Caco-2 (cell line): ENCODE results near the gene S100A5. TPM values are rescaled to one million over a fixed set of nuclear protein-coding genes. Genes with fewer than 3 reads are reported as not detected.

Experiments
- BruUV-seq: library from RNA; stranded (reverse); fragments of 400-500 nt; replicated peaks from 2 replicates; lab custom pipeline; 2021; lab: Mats Ljungman, UMichigan
- CTCF ChIA-PET: fragments of 300-600 bp; sonication (Branson Sonifier 250); formaldehyde crosslinking; loops from one replicate; lab custom pipeline; 2022; ENCODE audit warnings: antibody characterized with exemption; lab: Charles Lee
- POLR2A ChIA-PET: fragments of 300-600 bp; sonication (Branson Sonifier 250); formaldehyde crosslinking; loops from one replicate; lab custom pipeline; 2022; ENCODE audit warnings: antibody characterized with exemption; lab: Charles Lee
- DNase-seq, 2 experiments: peaks; one replicate each; pipeline versions ENCODE4 v3.0.0 to v3.0.0-alpha.2; 2020 to 2022
- H3K27me3 ChIP-seq: replicated peaks from 2 replicates; pipeline ENCODE4 v1.6.0; 2011; ENCODE audit warnings: low read length; ENCODE audit not compliant: control insufficient read depth, insufficient read depth
- H3K36me3 ChIP-seq: 2 replicates; pipeline ENCODE4 v1.5.1; 2011; ENCODE audit warnings: low read length; ENCODE audit not compliant: control insufficient read depth, insufficient read depth
- H3K4me1 ChIP-seq: fragments of 250-450 bp; sonication (Bioruptor Pico); 2 replicates; pipeline ENCODE4 v1.5.1; 2020; ENCODE audit warnings: mild to moderate bottlenecking
- H3K4me3 ChIP-seq: 2 replicates; pipeline ENCODE4 v1.5.1; 2011; ENCODE audit warnings: low read depth, mild to moderate bottlenecking, control low read depth, low read length
- H3K9me3 ChIP-seq: fragments of 250-450 bp; sonication (Bioruptor Pico); 2 replicates; pipeline ENCODE4 v1.5.1; 2020; ENCODE audit warnings: mild to moderate bottlenecking, moderate library complexity
- H3K27ac Mint-ChIP-seq: one replicate; pipeline ENCODE4 v1.8.0; 2022; ENCODE audit warnings: mixed read lengths; ENCODE audit not compliant: unreplicated experiment
- H3K27me3 Mint-ChIP-seq: one replicate; pipeline ENCODE4 v1.8.0; 2022; ENCODE audit warnings: mixed read lengths; ENCODE audit not compliant: insufficient read depth, unreplicated experiment
- H3K36me3 Mint-ChIP-seq: one replicate; pipeline ENCODE4 v1.8.0; 2022; ENCODE audit warnings: mild to moderate bottlenecking, mixed read lengths; ENCODE audit not compliant: insufficient read depth, unreplicated experiment
- H3K4me1 Mint-ChIP-seq: one replicate; pipeline ENCODE4 v1.8.0; 2022; ENCODE audit warnings: low read depth, mixed read lengths; ENCODE audit not compliant: unreplicated experiment
- H3K4me3 Mint-ChIP-seq: one replicate; pipeline ENCODE4 v1.8.0; 2022; ENCODE audit warnings: mild to moderate bottlenecking, moderate library complexity, mixed read lengths; ENCODE audit not compliant: unreplicated experiment
- H3K9me3 Mint-ChIP-seq: one replicate; pipeline ENCODE4 v1.8.0; 2022; ENCODE audit warnings: mixed read lengths; ENCODE audit not compliant: unreplicated experiment
- intact Hi-C: fragments of 100-400 bp; cut with micrococcal nuclease; formaldehyde crosslinking; loops from one replicate; pipeline ENCODE4 v1.10.0; 2022; ENCODE audit not compliant: unreplicated experiment
- total RNA-seq: library from RNA; stranded (reverse); gene quantifications from 2 replicates; pipeline ENCODE4 v1.2.3, GENCODE V29; 2022
- TF ChIP-seq, protein P1 (sequence below), 2 experiments: fragments of 200-600 bp in 1 of 2; IDR thresholded peaks; 1 replicate in 1 of 2; 2 replicates in 1 of 2; pipeline versions ENCODE4 v1.5.1 to v1.8.0; 2011 to 2022; ENCODE audit warnings: antibody characterized with exemption in 1 of 2, control low read depth in 1 of 2, inconsistent platforms in 1 of 2, low read depth in 1 of 2, low read length in 1 of 2, mild to moderate bottlenecking in 1 of 2, moderate library complexity in 1 of 2; ENCODE audit not compliant: insufficient read depth in 1 of 2, severe bottlenecking in 1 of 2, unreplicated experiment in 1 of 2

S100A5 gene
- total RNA-seq, 1 experiment from 2014 or later = not detected

DNA sequence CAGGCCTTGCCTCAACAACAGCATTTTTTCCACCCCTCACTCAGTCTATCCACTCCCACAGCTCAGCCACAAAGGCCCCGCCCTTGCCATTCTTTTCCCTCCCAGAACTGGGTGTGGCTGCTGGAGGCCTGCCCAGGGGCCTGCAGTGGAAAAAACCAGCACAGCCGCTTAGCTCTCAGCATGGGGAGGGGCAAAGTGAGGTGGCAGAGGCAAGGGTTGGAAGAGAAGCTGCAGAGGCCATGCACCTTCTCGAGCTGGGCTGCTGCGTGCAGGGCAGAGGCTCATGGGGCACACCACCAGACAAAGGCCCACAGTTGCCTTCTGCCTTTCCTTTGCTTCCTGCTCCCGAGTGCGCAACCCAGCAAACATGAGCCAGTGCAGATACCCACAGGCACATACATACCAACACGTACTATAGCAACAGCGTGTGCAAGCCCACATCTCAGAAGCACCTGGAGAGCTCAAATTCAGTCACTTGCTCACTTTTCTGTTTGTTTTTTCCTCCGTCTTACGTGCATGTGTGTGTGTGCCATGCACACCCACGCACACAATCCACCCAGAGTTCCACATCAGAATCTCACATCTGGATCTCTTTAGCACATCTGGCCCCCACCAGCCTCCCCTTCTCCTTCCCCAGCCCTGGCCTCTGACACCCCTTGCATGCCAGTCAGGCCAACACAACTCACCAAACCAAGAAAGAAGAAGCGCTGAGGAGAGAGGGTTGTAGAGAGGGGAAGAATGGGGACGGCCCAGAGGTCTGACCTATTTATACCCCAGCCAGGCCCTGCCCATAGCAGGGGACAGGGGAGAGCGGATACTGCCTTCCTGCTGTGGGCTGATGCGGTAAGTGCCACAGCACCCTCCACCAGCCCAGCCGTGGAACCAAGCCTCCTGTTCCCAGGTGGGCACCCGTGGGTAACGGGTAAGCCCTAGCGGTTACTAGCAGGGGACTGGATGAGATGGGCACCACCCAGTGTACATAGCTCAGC is 4.6 kb upstream of the S100A5 start, which contains the start of gene S100A4:
TSS of gene S100A4 (minus strand) at position 740 of the 989 bp plus-strand sequence. CDS start 1,012 bp downstream, outside the sequence.
- peak; percentile 95 to 97 for DNase-seq
- intact Hi-C loops = loop anchor here (1.0 kb wide), 2 partner anchors 12 to 21 kb away; no protein-coding TSS in a partner anchor
- Mint-ChIP-seq H3K27me3 (no peaks in the 10 kb centered on the region), H3K4me3 (peak within 1 kb of the TSS; percentile 71), H3K9me3 (no peaks in the 10 kb centered on the region), H3K27ac (peak within 1 kb of the TSS; percentile 95), H3K4me1 (peaks cover 51% of the 10 kb centered on the region), H3K36me3 (peaks cover 11% of the 10 kb centered on the region)
- no peaks in the 10 kb centered on the region for H3K36me3 ChIP-seq
- H3K4me3 ChIP-seq = no peak within 1 kb of the TSS
- peaks cover 58% of the 10 kb centered on the region for H3K4me1 ChIP-seq
- H3K27me3 ChIP-seq = no peaks in the 10 kb centered on the region
- CTCF ChIA-PET = interaction anchor here (0.5 to 3.3 kb wide), 11 partner anchors 10 to 142 kb away, joined by 3 to 16 read pairs (median 3); partner anchors contain the start of genes S100A13, S100A14 and S100A6
- no peaks in the 10 kb centered on the region for H3K9me3 ChIP-seq
- TF ChIP-seq, protein P1, sequence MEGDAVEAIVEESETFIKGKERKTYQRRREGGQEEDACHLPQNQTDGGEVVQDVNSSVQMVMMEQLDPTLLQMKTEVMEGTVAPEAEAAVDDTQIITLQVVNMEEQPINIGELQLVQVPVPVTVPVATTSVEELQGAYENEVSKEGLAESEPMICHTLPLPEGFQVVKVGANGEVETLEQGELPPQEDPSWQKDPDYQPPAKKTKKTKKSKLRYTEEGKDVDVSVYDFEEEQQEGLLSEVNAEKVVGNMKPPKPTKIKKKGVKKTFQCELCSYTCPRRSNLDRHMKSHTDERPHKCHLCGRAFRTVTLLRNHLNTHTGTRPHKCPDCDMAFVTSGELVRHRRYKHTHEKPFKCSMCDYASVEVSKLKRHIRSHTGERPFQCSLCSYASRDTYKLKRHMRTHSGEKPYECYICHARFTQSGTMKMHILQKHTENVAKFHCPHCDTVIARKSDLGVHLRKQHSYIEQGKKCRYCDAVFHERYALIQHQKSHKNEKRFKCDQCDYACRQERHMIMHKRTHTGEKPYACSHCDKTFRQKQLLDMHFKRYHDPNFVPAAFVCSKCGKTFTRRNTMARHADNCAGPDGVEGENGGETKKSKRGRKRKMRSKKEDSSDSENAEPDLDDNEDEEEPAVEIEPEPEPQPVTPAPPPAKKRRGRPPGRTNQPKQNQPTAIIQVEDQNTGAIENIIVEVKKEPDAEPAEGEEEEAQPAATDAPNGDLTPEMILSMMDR (IDR thresholded peaks at IDR 0.05; ENCODE audit: insufficient read depth in 1 of 2, low read depth in 1 of 2, low read length in 1 of 2, severe bottlenecking in 1 of 2, unreplicated experiment in 1 of 2) = no peak
- BruUV-seq = no TSS peak
- POLR2A ChIA-PET = interaction anchor here (0.6 to 1.7 kb wide), 9 partner anchors 10 to 182 kb away, joined by 3 to 15 read pairs (median 5); partner anchors contain the start of genes CHTOP, S100A13, S100A14 and S100A6

DNA sequence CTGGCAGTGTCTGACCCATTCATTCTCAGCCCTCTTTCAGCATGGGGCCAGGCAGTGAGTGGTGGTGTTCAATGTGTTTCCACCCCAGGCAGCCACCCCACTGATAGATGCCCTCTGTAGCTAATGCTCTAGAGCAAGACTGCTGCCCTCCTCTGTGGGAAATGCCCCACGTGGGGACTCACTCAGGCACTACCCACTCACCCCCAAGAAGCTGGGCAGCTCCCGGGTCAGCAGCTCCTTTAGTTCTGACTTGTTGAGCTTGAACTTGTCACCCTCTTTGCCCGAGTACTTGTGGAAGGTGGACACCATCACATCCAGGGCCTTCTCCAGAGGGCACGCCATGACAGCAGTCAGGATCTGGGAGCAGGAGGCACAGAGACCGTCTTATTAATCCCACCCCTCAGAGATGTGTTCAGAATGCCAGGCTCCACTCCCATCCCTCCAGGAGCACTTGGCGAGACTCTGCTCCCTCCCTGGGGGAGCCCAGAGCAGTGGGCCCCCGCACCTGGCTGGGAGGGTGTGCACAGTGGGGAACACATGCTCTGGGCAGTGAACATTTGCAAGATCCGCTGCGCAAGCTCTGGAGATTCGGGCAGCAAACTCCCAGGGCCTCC is 3.8 kb upstream of the S100A5 start:
- H3K4me1 Mint-ChIP-seq = peaks cover 50% of the 10 kb centered on the region

More for the DNA sequence above, 3.8 kb upstream of the S100A5 start:
- TF ChIP-seq, protein P1 (IDR thresholded peaks at IDR 0.05; ENCODE audit: insufficient read depth in 1 of 2, low read depth in 1 of 2, low read length in 1 of 2, severe bottlenecking in 1 of 2, unreplicated experiment in 1 of 2) = no peak
- H3K9me3 ChIP-seq = no peaks in the 10 kb centered on the region
- Mint-ChIP-seq H3K9me3 (no peaks in the 10 kb centered on the region), H3K36me3 (peaks cover 11% of the 10 kb centered on the region), H3K4me3 (peak overlapping the region; percentile 71), H3K27ac (peak overlapping the region; percentile 95), H3K27me3 (no peaks in the 10 kb centered on the region)
- POLR2A ChIA-PET = interaction anchor here (0.6 to 1.7 kb wide), 9 partner anchors 9 to 183 kb away, joined by 3 to 15 read pairs (median 5); partner anchors contain the start of genes CHTOP, S100A13, S100A14 and S100A6
- H3K4me3 ChIP-seq = no peak overlapping the region
- H3K4me1 ChIP-seq = peaks cover 50% of the 10 kb centered on the region
- CTCF ChIA-PET = interaction anchor here (0.6 to 3.3 kb wide), 8 partner anchors 9 to 83 kb away, joined by 3 to 16 read pairs (median 4); partner anchors contain the start of genes S100A13 and S100A6
- H3K36me3 ChIP-seq = no peaks in the 10 kb centered on the region
- DNase-seq = no peak
- H3K27me3 ChIP-seq = no peaks in the 10 kb centered on the region
- intact Hi-C loops = loop anchor here (1.0 kb wide), 2 partner anchors 11 to 22 kb away; no protein-coding TSS in a partner anchor
- TSS peak; percentile 70 for BruUV-seq
